B cell (primary cell): ENCODE results near the gene PSRC1. TPM values are rescaled to one million over a fixed set of nuclear protein-coding genes. Genes with fewer than 3 reads are reported as not detected.
A peak's percentile ranks its signal among the peaks of the same experiment; 100 is the strongest.

Source experiments
- ATAC-seq: fragments of 200-7000 bp; cut with Tn5 transposase; one replicate; pipeline ENCODE4 v1.10.0; 2021; ENCODE audit warnings: low read depth, mild to moderate bottlenecking, moderate number of reproducible peaks, moderate library complexity
- CTCF ChIA-PET: fragments of 350-600 bp; sonication (Branson Sonifier 250); formaldehyde crosslinking; loops from one replicate; lab custom pipeline; 2021; ENCODE audit warnings: antibody characterized with exemption, inconsistent platforms; lab: Charles Lee
- POLR2A ChIA-PET: fragments of 350-600 bp; sonication (Branson Sonifier 250); formaldehyde crosslinking; loops from one replicate; lab custom pipeline; 2021; ENCODE audit warnings: antibody characterized with exemption; lab: Charles Lee
- DNase-seq: peaks from one replicate; pipeline ENCODE4 v3.0.0; 2013
- H2AFZ ChIP-seq: 2 replicates; pipeline ENCODE4 v1.6.1; 2012; ENCODE audit warnings: mild to moderate bottlenecking, low read depth, low read length; ENCODE audit not compliant: insufficient read depth, poor library complexity, severe bottlenecking
- H3K27ac ChIP-seq, 2 donors: 1 replicate in 1 of 2; 2 replicates in 1 of 2; pipeline ENCODE4 v1.5.1; 2012 to 2013; ENCODE audit warnings: low read length in 2 of 2, mild to moderate bottlenecking in 2 of 2, moderate library complexity in 1 of 2
- H3K27me3 ChIP-seq, 4 experiments: fragments of 200-600 bp in 1 of 4; sonication (generic) in 1 of 4; replicated peaks in 1 of 4; 1 replicate in 2 of 4; 2 replicates in 2 of 4; pipeline versions ENCODE4 v1.6.1 to v1.7.0; 2013 to 2016; ENCODE audit warnings: low read length in 3 of 4, mild to moderate bottlenecking in 2 of 4, mixed read lengths in 1 of 4, moderate library complexity in 1 of 4; ENCODE audit not compliant: insufficient read depth in 4 of 4, control insufficient read depth in 3 of 4; ENCODE audit errors: control extremely low read depth in 1 of 4
- H3K36me3 ChIP-seq, 2 experiments: replicated peaks in 1 of 2; 1 replicate in 1 of 2; 2 replicates in 1 of 2; pipeline versions ENCODE4 v1.6.1 to v1.7.1; 2013; ENCODE audit warnings: low read length in 1 of 2; ENCODE audit not compliant: insufficient read depth in 2 of 2, control insufficient read depth in 1 of 2; ENCODE audit errors: control extremely low read depth in 1 of 2, extremely low read depth in 1 of 2
- H3K4me1 ChIP-seq, 2 donors: fragments of 200-600 bp in 1 of 2; sonication (generic) in 1 of 2; 1 replicate in 1 of 2; 2 replicates in 1 of 2; pipeline versions ENCODE4 v1.5.1 to v1.6.1; 2013 to 2017; ENCODE audit warnings: low read length in 2 of 2; ENCODE audit not compliant: control insufficient read depth in 2 of 2, insufficient read depth in 2 of 2
- H3K4me2 ChIP-seq: replicated peaks from 2 replicates; pipeline ENCODE3; 2012; ENCODE audit warnings: mild to moderate bottlenecking, low read depth, low read length; ENCODE audit not compliant: poor library complexity, severe bottlenecking
- H3K4me3 ChIP-seq, 5 experiments: fragments of 200-600 bp in 1 of 5; sonication (generic) in 1 of 5; 1 replicate in 3 of 5; 2 replicates in 2 of 5; pipeline versions ENCODE4 v1.5.1 to v1.7.0; 2011 to 2016; ENCODE audit warnings: low read length in 4 of 5, mild to moderate bottlenecking in 4 of 5, low read depth in 2 of 5, control low read depth in 1 of 5, moderate library complexity in 1 of 5; ENCODE audit not compliant: insufficient read depth in 1 of 5; ENCODE audit errors: control extremely low read depth in 1 of 5, extremely low read depth in 1 of 5
- H3K79me2 ChIP-seq: fragments of 200-600 bp; sonication (generic); one replicate; pipeline ENCODE4 v1.6.0; 2016; ENCODE audit warnings: low read length; ENCODE audit not compliant: control insufficient read depth, insufficient read depth
- H3K9ac ChIP-seq: fragments of 200-600 bp; sonication (generic); 2 replicates; pipeline ENCODE4 v1.6.1; 2017; ENCODE audit warnings: mild to moderate bottlenecking, low read length, moderate library complexity
- H3K9me3 ChIP-seq, 3 donors: one replicate each; pipeline versions ENCODE4 v1.6.1 to v1.7.1; 2013; ENCODE audit warnings: low read length in 2 of 3; ENCODE audit not compliant: control insufficient read depth in 2 of 3, insufficient read depth in 1 of 3; ENCODE audit errors: control extremely low read depth in 1 of 3
- H4K20me1 ChIP-seq: 2 replicates; pipeline ENCODE4 v1.6.0; 2012; ENCODE audit warnings: mild to moderate bottlenecking, low read length; ENCODE audit not compliant: insufficient read depth, control insufficient read depth, poor library complexity, severe bottlenecking
- H3K27ac Mint-ChIP-seq: one replicate; pipeline ENCODE4 v1.8.0; 2021; ENCODE audit warnings: mixed read lengths
- H3K27me3 Mint-ChIP-seq: one replicate; pipeline ENCODE4 v1.8.0; 2021; ENCODE audit warnings: mixed read lengths
- H3K4me1 Mint-ChIP-seq: one replicate; pipeline ENCODE4 v1.8.0; 2021; ENCODE audit warnings: mixed read lengths
- H3K4me3 Mint-ChIP-seq: one replicate; pipeline ENCODE4 v1.8.0; 2021; ENCODE audit warnings: mixed read lengths
- H3K9me3 Mint-ChIP-seq: one replicate; pipeline ENCODE4 v1.8.0; 2022; ENCODE audit warnings: mixed read lengths; ENCODE audit not compliant: insufficient read depth
- EZH2 ChIP-seq: IDR thresholded peaks from 2 replicates; pipeline ENCODE4 v1.6.1; 2012; ENCODE audit warnings: borderline replicate concordance, low read depth, mild to moderate bottlenecking, moderate library complexity, low read length; ENCODE audit not compliant: insufficient read depth, poor library complexity, severe bottlenecking
- WGBS: methylation state at CpG from one replicate; pipeline ENCODE4 v1.1.5; 2013; ENCODE audit warnings: missing lambda C conversion rate; ENCODE audit not compliant: insufficient coverage; 5-methylcytosine and 5-hydroxymethylcytosine counted together
- intact Hi-C: fragments of 100-400 bp; cut with micrococcal nuclease; formaldehyde crosslinking; loops from one replicate; pipeline ENCODE4 v1.10.0; 2022
- polyA plus RNA-seq: library from polyadenylated mRNA; depleted of rRNA; stranded (reverse); fragments of >200 nt; gene quantifications from 2 replicates; pipeline ENCODE4 v1.2.3, GENCODE V29; 2012
- total RNA-seq, 2 donors: library from RNA; stranded (reverse); fragments of 120-200 nt in 1 of 2; gene quantifications; 1 replicate in 1 of 2; 2 replicates in 1 of 2; pipeline versions ENCODE4 v1.2.3 to v1.2.4, GENCODE V29; 2013 to 2022
- TF ChIP-seq, protein P1 (sequence below): fragments of 200-600 bp; IDR thresholded peaks from one replicate; pipeline ENCODE4 v1.8.0; 2022; ENCODE audit warnings: antibody characterized with exemption, mild to moderate bottlenecking

PSRC1 gene
- total and polyA plus RNA-seq, 2 donors (not counting 1 experiment from before 2014, with no cell fraction given) = 0.25 TPM; not detected in 1

DNA sequence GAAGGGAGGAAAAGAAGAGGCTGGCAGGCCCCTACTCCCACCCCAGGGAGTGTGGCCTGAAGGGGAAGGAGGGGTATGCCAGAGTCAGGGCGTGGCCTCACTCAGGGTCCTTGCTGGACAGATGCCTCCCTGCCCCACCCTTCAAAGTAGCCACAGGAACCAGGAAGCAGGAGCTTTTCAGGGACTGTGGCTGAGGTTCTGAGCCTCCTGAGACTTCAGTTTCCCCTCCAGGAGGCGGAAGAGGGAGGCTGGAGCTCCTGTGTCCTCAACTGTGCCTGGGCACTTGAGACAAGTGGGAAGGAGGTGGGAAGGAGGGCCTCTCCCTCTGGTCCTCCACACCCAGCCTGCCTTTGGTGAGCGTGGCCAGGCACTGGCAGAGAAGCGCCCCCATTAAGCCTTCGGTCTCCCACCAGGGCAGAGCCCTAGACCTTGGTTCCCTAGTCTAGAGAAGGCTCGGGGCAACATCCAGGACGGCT is 28.3 kb downstream of the PSRC1 start:
- Histone ChIP-seq H3K27ac (no peak overlapping the region), H3K79me2 (no peaks in the 10 kb centered on the region), H4K20me1 (no peaks in the 10 kb centered on the region), H3K9ac (no peak overlapping the region), H3K4me2 (no peak overlapping the region), H3K9me3 (peaks cover 0 to 16% (median 0%) of the 10 kb centered on the region in 3 donors), H3K4me1 (peaks cover 5 to 16% of the 10 kb centered on the region in 2 donors), H3K36me3 (no peaks in the 10 kb centered on the region), H2AFZ (no peak overlapping the region), H3K4me3 (no peak overlapping the region), H3K27me3 (peaks cover 0 to 12% (median 6%) of the 10 kb centered on the region in 4 experiments)
- no peak for DNase-seq
- TF ChIP-seq EZH2 = no peak
- TF ChIP-seq, protein P1, sequence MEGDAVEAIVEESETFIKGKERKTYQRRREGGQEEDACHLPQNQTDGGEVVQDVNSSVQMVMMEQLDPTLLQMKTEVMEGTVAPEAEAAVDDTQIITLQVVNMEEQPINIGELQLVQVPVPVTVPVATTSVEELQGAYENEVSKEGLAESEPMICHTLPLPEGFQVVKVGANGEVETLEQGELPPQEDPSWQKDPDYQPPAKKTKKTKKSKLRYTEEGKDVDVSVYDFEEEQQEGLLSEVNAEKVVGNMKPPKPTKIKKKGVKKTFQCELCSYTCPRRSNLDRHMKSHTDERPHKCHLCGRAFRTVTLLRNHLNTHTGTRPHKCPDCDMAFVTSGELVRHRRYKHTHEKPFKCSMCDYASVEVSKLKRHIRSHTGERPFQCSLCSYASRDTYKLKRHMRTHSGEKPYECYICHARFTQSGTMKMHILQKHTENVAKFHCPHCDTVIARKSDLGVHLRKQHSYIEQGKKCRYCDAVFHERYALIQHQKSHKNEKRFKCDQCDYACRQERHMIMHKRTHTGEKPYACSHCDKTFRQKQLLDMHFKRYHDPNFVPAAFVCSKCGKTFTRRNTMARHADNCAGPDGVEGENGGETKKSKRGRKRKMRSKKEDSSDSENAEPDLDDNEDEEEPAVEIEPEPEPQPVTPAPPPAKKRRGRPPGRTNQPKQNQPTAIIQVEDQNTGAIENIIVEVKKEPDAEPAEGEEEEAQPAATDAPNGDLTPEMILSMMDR = no peak
- WGBS = 90% methylated on average over 5 of the region's 7 CpGs
- Mint-ChIP-seq H3K27me3 (peaks cover 4% of the 10 kb centered on the region), H3K9me3 (no peaks in the 10 kb centered on the region), H3K4me1 (peaks cover 7% of the 10 kb centered on the region), H3K27ac (no peak overlapping the region), H3K4me3 (no peak overlapping the region)
- ChIA-PET POLR2A (no interaction called here), CTCF (interaction anchor here (2.4 kb wide), 1 partner anchor 22 kb away, joined by 8 read pairs; no protein-coding TSS in a partner anchor)
- ATAC-seq = no peak
- intact Hi-C loops = no loop called here

DNA sequence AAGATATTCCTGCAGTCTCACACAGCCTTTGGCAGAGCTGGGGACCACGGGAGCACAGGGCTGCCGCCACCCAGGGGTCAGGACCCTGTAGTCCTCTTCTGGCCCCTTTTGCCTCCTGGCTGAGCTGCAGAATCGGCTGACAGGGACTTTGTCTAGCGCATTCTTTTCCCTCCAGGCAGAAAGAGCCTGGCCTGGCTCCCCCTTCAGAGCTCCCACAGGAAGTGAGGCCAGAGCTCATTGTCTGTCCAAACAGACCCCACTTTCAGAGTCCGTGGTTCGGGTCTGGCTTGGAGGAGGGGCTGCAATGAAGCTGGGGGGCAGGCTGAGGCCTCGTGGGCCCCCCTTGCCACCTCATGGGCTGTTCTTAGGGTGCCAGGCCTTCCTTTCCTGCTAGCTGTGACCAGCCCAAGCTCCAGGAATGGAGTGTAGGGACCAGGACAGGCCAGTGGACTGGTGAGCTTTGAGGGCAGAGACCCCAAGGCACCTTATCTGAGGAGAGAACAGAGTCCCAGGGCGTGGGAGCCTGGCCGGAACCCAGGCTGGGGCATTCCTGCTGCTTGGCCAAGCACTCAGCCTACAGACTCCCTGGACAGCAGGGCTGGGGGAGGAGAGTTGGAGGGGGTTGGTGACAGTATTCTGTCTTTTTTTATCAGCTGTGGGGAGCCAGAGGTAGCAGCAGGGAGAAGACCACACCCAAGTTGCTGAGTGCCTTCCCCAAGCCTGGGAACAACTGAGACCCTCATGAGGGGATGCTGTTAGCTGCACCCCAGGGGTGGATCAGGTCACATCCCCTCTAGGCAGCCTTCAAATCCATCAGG is 28.9 kb downstream of the PSRC1 start:
- ATAC-seq = no peak
- no peaks in the 10 kb centered on the region for H3K79me2 ChIP-seq
- Mint-ChIP-seq H3K9me3 (no peaks in the 10 kb centered on the region), H3K4me3 (peak overlapping the region; percentile 61), H3K4me1 (peaks cover 10% of the 10 kb centered on the region), H3K27ac (no peak overlapping the region), H3K27me3 (peaks cover 7% of the 10 kb centered on the region)
- POLR2A ChIA-PET = no interaction called here
- no peak overlapping the region for H3K4me3 ChIP-seq
- no peak overlapping the region for H3K4me2 ChIP-seq
- H3K27ac ChIP-seq = no peak overlapping the region
- H3K9ac ChIP-seq = no peak overlapping the region
- intact Hi-C loops = no loop called here
- no peak for DNase-seq
- H4K20me1 ChIP-seq = peaks cover 1% of the 10 kb centered on the region
- WGBS = 78% methylated on average over 8 of the region's 9 CpGs
- H3K36me3 ChIP-seq = no peaks in the 10 kb centered on the region
- H3K4me1 ChIP-seq = peaks cover 8 to 20% of the 10 kb centered on the region in 2 donors
- no peak for TF ChIP-seq EZH2
- TF ChIP-seq, protein P1 = no peak
- peak overlapping the region; percentile 32 for H2AFZ ChIP-seq
- H3K9me3 ChIP-seq = peaks cover 0 to 16% (median 0%) of the 10 kb centered on the region in 3 donors
- H3K27me3 ChIP-seq = peaks cover 0 to 15% (median 7%) of the 10 kb centered on the region in 4 experiments
- CTCF ChIA-PET = interaction anchor here (1.0 to 2.4 kb wide), 5 partner anchors 11 to 278 kb away, joined by 3 to 8 read pairs (median 5); no protein-coding TSS in a partner anchor
